GM19025 (cell line): ENCODE data around the gene EOLA1.
"Not testable (repeated sequence)": the region's sequence is repeated elsewhere in the genome, so short reads cannot be mapped to it uniquely, and the experiment has no call there.

Experiments
- ATAC-seq: cut with Tn5 transposase; IDR thresholded peaks from one replicate; pipeline ENCODE4 v1.9.1; 2021; ENCODE audit warnings: mild to moderate bottlenecking, low read depth, moderate library complexity; ENCODE audit not compliant: unreplicated experiment

Gene EOLA1

DNA sequence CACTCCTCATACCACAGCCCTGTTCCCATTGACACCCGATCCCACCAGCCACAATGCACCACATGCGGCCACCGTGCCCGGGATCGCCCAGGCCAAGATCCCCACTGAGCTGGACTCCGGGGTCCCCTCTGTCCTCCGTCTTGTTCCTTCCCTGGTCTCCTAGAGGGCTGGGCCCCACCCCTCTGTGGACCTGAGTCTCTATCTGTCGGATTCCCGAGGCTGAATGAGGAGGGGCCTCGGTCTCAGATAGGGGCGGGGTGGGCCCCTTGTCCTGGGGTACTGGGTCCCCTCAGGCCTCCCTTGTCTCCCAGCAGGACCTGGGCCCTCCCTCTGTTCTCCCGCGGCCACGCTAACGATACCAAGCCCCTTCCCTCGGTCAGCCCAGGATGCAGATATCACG lies 44.8 kb downstream of the EOLA1 start:
- not testable (repeated sequence) for ATAC-seq

GRCh38 chrX:149587359-149587758 lies 46.5 kb downstream of the EOLA1 start, which contains the start of gene MAGEA9B:
Gene MAGEA9B (minus strand): TSS chrX:149587459. CDS start chrX:149583179, 4,280 bp downstream.
- ATAC-seq, result not testable (repeated sequence)

GRCh38 chrX:149590993-149591392 lies 50.2 kb downstream of the EOLA1 start:
- not testable (repeated sequence) for ATAC-seq

DNA sequence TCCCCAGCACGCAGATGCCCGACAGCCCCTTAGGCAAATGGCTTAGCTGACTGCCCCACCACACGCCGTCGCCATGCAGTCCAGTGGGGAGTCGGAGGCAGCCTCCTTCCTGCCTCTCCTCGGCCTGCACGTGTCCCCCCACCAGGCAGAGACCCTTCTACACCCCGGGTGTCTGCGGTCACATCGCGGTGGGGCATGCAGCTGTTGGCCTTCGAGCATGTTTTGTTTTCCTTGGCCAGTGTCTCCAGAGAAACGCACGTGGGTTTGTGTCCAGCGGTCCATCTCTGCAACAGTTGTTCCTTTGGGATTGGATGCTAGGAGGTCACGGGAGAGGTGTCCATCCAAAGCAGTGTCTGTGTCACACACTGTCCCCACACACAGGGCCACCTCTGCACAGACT lies 54.4 kb downstream of the EOLA1 start, which contains the start of gene HSFX2:
Gene HSFX2 (minus strand): TSS at position 101 of the 400 bp plus-strand sequence. CDS start 614 bp downstream, outside the sequence.
- not testable (repeated sequence) for ATAC-seq

- ATAC-seq, result not testable (repeated sequence)
These were observed 55.1 kb downstream of the EOLA1 start for GRCh38 chrX:149595943-149596342.
